HepG2 (cell line): ENCODE measurements around the gene METRN. TPM values are rescaled to one million over a fixed set of nuclear protein-coding genes. Genes with fewer than 3 reads are reported as not detected.

Experiments
- BORCS8-MEF2B ChIP-seq: sonication (generic); formaldehyde crosslinking; IDR thresholded peaks from 2 replicates; pipeline ENCODE4 v1.8.0; 2022; ENCODE audit warnings: mild to moderate bottlenecking, missing genetic modification reagents
- HDAC1 ChIP-seq: sonication (generic); formaldehyde crosslinking; IDR thresholded peaks from 2 replicates; pipeline ENCODE4 v1.5.1; 2020; ENCODE audit warnings: mild to moderate bottlenecking, missing genetic modification reagents
- HHEX ChIP-seq: IDR thresholded peaks from 2 replicates; pipeline ENCODE4 v1.6.1; 2016; ENCODE audit warnings: control low read depth
- HMG20B ChIP-seq: conservative IDR thresholded peaks from 2 replicates; pipeline ENCODE4 v1.6.1; 2016; ENCODE audit warnings: missing genetic modification reagents, missing compliant biosample characterization
- HNRNPH1 ChIP-seq: fragments of 200-400 bp; formaldehyde crosslinking; optimal IDR thresholded peaks from 2 replicates; pipeline ENCODE3; 2017; ENCODE audit warnings: mild to moderate bottlenecking, low read depth, low read length
- KLF15 ChIP-seq: sonication (generic); formaldehyde crosslinking; IDR thresholded peaks from 2 replicates; pipeline ENCODE4 v1.8.1; 2023; ENCODE audit warnings: borderline replicate concordance, mild to moderate bottlenecking, inconsistent platforms, missing genetic modification reagents, mixed read lengths
- MTA3 ChIP-seq: sonication (generic); formaldehyde crosslinking; IDR thresholded peaks from 2 replicates; pipeline ENCODE4 v1.4.0; 2020; ENCODE audit warnings: missing genetic modification reagents
- NFIB ChIP-seq: sonication (generic); formaldehyde crosslinking; IDR thresholded peaks from 2 replicates; pipeline ENCODE4 v1.9.0; 2021; ENCODE audit warnings: missing genetic modification reagents, mild to moderate bottlenecking, borderline replicate concordance
- NKX3-1 ChIP-seq: sonication (generic); formaldehyde crosslinking; IDR thresholded peaks from 2 replicates; pipeline ENCODE4 v1.5.0; 2020; ENCODE audit warnings: missing genetic modification reagents
- PHF20 ChIP-seq: sonication (generic); formaldehyde crosslinking; IDR thresholded peaks from 2 replicates; pipeline ENCODE4 v1.5.0; 2020; ENCODE audit warnings: mild to moderate bottlenecking, missing genetic modification reagents
- RARG ChIP-seq: sonication (generic); formaldehyde crosslinking; IDR thresholded peaks from 2 replicates; pipeline ENCODE4 v1.4.0; 2020; ENCODE audit warnings: low read depth, mild to moderate bottlenecking, missing genetic modification reagents
- RFX3 ChIP-seq: IDR thresholded peaks from 2 replicates; pipeline ENCODE4 v1.6.1; 2016; ENCODE audit warnings: missing biosample characterization, missing genetic modification reagents
- SETDB1 ChIP-seq: sonication (generic); formaldehyde crosslinking; IDR thresholded peaks from 2 replicates; pipeline ENCODE4 v1.5.1; 2020; ENCODE audit warnings: missing genetic modification reagents, mild to moderate bottlenecking, borderline replicate concordance
- SIX4 ChIP-seq: sonication (generic); formaldehyde crosslinking; IDR thresholded peaks from 2 replicates; pipeline ENCODE4 v1.4.0; 2020; ENCODE audit warnings: missing genetic modification reagents
- SP140L ChIP-seq: sonication (generic); formaldehyde crosslinking; IDR thresholded peaks from 2 replicates; pipeline ENCODE4 v1.4.0; 2020; ENCODE audit warnings: missing genetic modification reagents, borderline replicate concordance
- ZFAT ChIP-seq: sonication (generic); formaldehyde crosslinking; conservative IDR thresholded peaks from 2 replicates; pipeline ENCODE4 v1.8.1; 2023; ENCODE audit warnings: missing genetic modification reagents, inconsistent platforms
- ZFP62 ChIP-seq: sonication (generic); formaldehyde crosslinking; IDR thresholded peaks from 2 replicates; pipeline ENCODE4 v1.4.0; 2020; ENCODE audit warnings: missing genetic modification reagents
- ZNF225 ChIP-seq: sonication (generic); formaldehyde crosslinking; IDR thresholded peaks from 2 replicates; pipeline ENCODE4 v1.4.0; 2020; ENCODE audit warnings: mild to moderate bottlenecking, missing genetic modification reagents
- ZNF256 ChIP-seq: sonication (generic); formaldehyde crosslinking; conservative IDR thresholded peaks from 2 replicates; pipeline ENCODE4 v1.4.0; 2020; ENCODE audit warnings: missing genetic modification reagents
- ZNF556 ChIP-seq: sonication (generic); formaldehyde crosslinking; IDR thresholded peaks from 2 replicates; pipeline ENCODE4 v1.4.0; 2020; ENCODE audit warnings: mild to moderate bottlenecking, missing genetic modification reagents, borderline replicate concordance
- ZNF615 ChIP-seq: sonication (generic); formaldehyde crosslinking; IDR thresholded peaks from 2 replicates; pipeline ENCODE4 v1.5.0; 2020; ENCODE audit warnings: mild to moderate bottlenecking, missing genetic modification reagents, borderline replicate concordance
- ZNF616 ChIP-seq: sonication (generic); formaldehyde crosslinking; IDR thresholded peaks from 2 replicates; pipeline ENCODE4 v1.5.0; 2020; ENCODE audit warnings: low read depth, mild to moderate bottlenecking, missing genetic modification reagents
- ZSCAN31 ChIP-seq: sonication (generic); formaldehyde crosslinking; IDR thresholded peaks from 2 replicates; pipeline ENCODE4 v1.5.0; 2020; ENCODE audit warnings: low read depth, mild to moderate bottlenecking, missing genetic modification reagents
- polyA plus RNA-seq, 8 experiments: library from polyadenylated mRNA; depleted of rRNA in 3 of 8; stranded (reverse) in 7 of 8; unstranded in 1 of 8; fragments of >200 nt; fragmentation: Illumina TruSeq in 4 of 8; extraction: Trizol in 4 of 8; gene quantifications; 2 replicates each; pipeline versions ENCODE4 v1.2.1 to v1.2.3, GENCODE V29; 2011 to 2016; ENCODE audit warnings: low read depth in 4 of 8, missing spikeins in 1 of 8, mixed read lengths in 1 of 8; ENCODE audit not compliant: insufficient read depth in 1 of 8
- total RNA-seq, 5 experiments: library from RNA; depleted of rRNA; stranded (reverse); fragments of >200 nt; fragmentation: Illumina TruSeq; extraction: Trizol; gene quantifications; 2 replicates each; pipeline ENCODE4 v1.2.3, GENCODE V29; 2016; ENCODE audit warnings: low read depth in 1 of 5
- TF ChIP-seq, protein P1 (sequence below): sonication (generic); formaldehyde crosslinking; IDR thresholded peaks from 2 replicates; pipeline ENCODE4 v1.8.0; 2022; ENCODE audit warnings: missing genetic modification reagents, mild to moderate bottlenecking, borderline replicate concordance
- TF ChIP-seq, protein P2 (sequence below): sonication (generic); formaldehyde crosslinking; IDR thresholded peaks from 2 replicates; pipeline ENCODE4 v1.4.0; 2020; ENCODE audit warnings: mild to moderate bottlenecking, missing genetic modification reagents, borderline replicate concordance
- TF ChIP-seq, protein P3 (sequence below): sonication (generic); formaldehyde crosslinking; IDR thresholded peaks from 2 replicates; pipeline ENCODE4 v1.4.0; 2020; ENCODE audit warnings: missing genetic modification reagents

METRN gene
- total and polyA plus RNA-seq, 2 of the 13 experiments (the other 11 are each of a cell fraction or from before 2014, with no cell fraction given), result 25.5 to 46.1 TPM

DNA sequence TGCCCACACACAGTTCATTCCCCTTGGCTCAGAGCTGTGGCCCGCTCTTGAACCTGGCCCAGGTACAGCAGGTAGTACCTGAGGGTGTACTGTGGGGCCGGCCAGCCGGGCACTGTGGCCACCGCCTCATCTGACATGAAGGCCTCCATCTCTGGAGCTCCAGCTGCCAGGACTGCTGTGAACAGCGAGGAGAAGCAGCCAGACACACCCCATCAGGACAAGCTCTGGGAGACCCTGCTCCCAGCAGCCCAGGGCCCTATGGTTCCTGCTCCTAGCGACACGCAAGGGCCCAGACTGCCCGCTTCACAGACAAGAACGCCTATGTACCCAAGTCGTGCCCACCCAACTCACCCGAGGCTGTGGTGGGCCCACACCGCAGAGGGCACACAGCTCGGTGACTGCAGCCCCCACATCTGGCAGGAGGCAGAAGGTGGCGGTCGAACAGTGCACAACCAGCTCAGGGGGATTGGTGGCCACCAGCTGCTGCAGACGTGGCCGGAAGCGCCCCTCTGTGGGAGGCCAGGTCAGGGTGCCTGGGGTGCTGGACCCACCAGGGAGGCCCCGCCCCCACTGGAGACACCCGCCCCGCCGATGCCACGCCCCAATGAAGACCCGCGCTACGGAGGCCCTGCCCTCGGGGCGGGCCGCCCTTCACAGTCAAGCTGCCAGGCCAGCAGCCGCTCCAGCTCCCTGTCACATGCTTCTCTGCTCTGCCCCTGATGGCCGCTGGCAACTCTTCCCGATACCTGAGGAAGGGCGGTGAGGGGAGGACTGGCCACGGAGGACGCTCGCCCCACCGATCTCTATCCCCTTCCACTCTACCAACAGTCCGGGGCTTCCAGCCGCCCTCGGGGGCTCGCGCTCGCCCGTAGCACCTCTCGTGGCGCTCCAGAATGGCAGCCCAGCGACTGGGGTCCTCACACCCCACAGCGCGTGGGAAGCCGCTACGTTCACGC lies 35.8 kb upstream of the METRN start (continued):
- TF ChIP-seq ZNF616 (CRISPR knock-in tag) (no peak), ZNF225 (CRISPR knock-in tag) (no peak), ZNF256 (0 out of 2 replicates have a peak, but pooled peaks have one; percentile 54), HHEX (CRISPR knock-in tag) (no peak), HDAC1 (peak; percentile 31; the same call in 1 of the 2 replicates), SIX4 (no peak), MTA3 (CRISPR knock-in tag) (no peak), ZNF615 (CRISPR knock-in tag) (no peak), RARG (no peak), RFX3 (CRISPR knock-in tag) (no peak), ZFP62 (CRISPR knock-in tag) (no peak), BORCS8-MEF2B (CRISPR knock-in tag) (no peak), ZFAT (CRISPR knock-in tag) (no peak), PHF20 (CRISPR knock-in tag) (peak; percentile 53), HNRNPH1 (no peak), ZNF556 (CRISPR knock-in tag) (0 out of 2 replicates have a peak, but pooled peaks have one; percentile 68), HMG20B (CRISPR knock-in tag) (0 out of 2 replicates have a peak, but pooled peaks have one; percentile 15), NKX3-1 (CRISPR knock-in tag) (no peak), NFIB (CRISPR knock-in tag) (no peak), SETDB1 (CRISPR knock-in tag) (no peak), ZSCAN31 (CRISPR knock-in tag) (no peak), KLF15 (CRISPR knock-in tag) (no peak), SP140L (CRISPR knock-in tag) (no peak)
- TF ChIP-seq, protein P1, sequence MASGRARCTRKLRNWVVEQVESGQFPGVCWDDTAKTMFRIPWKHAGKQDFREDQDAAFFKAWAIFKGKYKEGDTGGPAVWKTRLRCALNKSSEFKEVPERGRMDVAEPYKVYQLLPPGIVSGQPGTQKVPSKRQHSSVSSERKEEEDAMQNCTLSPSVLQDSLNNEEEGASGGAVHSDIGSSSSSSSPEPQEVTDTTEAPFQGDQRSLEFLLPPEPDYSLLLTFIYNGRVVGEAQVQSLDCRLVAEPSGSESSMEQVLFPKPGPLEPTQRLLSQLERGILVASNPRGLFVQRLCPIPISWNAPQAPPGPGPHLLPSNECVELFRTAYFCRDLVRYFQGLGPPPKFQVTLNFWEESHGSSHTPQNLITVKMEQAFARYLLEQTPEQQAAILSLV (CRISPR knock-in tag), result peak; percentile 79; the same call in 1 of the 2 replicates
- TF ChIP-seq, protein P2, sequence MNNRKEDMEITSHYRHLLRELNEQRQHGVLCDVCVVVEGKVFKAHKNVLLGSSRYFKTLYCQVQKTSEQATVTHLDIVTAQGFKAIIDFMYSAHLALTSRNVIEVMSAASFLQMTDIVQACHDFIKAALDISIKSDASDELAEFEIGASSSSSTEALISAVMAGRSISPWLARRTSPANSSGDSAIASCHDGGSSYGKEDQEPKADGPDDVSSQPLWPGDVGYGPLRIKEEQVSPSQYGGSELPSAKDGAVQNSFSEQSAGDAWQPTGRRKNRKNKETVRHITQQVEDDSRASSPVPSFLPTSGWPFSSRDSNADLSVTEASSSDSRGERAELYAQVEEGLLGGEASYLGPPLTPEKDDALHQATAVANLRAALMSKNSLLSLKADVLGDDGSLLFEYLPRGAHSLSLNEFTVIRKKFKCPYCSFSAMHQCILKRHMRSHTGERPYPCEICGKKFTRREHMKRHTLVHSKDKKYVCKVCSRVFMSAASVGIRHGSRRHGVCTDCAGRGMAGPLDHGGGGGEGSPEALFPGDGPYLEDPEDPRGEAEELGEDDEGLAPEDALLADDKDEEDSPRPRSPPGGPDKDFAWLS, result peak; percentile 55; the same call in 1 of the 2 replicates
- TF ChIP-seq, protein P3, sequence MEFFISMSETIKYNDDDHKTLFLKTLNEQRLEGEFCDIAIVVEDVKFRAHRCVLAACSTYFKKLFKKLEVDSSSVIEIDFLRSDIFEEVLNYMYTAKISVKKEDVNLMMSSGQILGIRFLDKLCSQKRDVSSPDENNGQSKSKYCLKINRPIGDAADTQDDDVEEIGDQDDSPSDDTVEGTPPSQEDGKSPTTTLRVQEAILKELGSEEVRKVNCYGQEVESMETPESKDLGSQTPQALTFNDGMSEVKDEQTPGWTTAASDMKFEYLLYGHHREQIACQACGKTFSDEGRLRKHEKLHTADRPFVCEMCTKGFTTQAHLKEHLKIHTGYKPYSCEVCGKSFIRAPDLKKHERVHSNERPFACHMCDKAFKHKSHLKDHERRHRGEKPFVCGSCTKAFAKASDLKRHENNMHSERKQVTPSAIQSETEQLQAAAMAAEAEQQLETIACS (CRISPR knock-in tag), result no peak
